HPDE6-E6E7 (cell line): ENCODE data around the gene MANBA.

Experiments used
- DNase-seq: peaks from one replicate; pipeline ENCODE4 v3.0.0; 2011; ENCODE audit warnings: missing footprints; ENCODE audit errors: extremely low spot score

Gene MANBA

GRCh38 chr4:102596532-102596931, 164.2 kb downstream of the MANBA start:
- no peak for DNase-seq

- DNase-seq: no peak
These were observed 166.8 kb downstream of the MANBA start for GRCh38 chr4:102594000-102594399.

- DNase-seq: no peak
These were observed 167.6 kb downstream of the MANBA start for GRCh38 chr4:102593147-102593546.

- no peak for DNase-seq
These were observed 168.5 kb downstream of the MANBA start for GRCh38 chr4:102592256-102592655.

GRCh38 chr4:102589743-102590142, 171.0 kb downstream of the MANBA start:
- no peak for DNase-seq

- DNase-seq: no peak
These were observed 174.1 kb downstream of the MANBA start for GRCh38 chr4:102586644-102587021.

GRCh38 chr4:102586002-102586643, 174.6 kb downstream of the MANBA start:
- DNase-seq: no peak

- no peak for DNase-seq
These were observed 175.4 kb downstream of the MANBA start for GRCh38 chr4:102585329-102585728.

GRCh38 chr4:102584091-102584490, 176.7 kb downstream of the MANBA start:
- no peak for DNase-seq
